HG03060 (cell line): Measurements from ENCODE around the gene GJC1.

Experiments used
- ATAC-seq: cut with Tn5 transposase; IDR thresholded peaks from one replicate; pipeline ENCODE4 v1.9.1; 2021; ENCODE audit warnings: low read depth, moderate number of reproducible peaks; ENCODE audit not compliant: unreplicated experiment

GJC1 gene

DNA sequence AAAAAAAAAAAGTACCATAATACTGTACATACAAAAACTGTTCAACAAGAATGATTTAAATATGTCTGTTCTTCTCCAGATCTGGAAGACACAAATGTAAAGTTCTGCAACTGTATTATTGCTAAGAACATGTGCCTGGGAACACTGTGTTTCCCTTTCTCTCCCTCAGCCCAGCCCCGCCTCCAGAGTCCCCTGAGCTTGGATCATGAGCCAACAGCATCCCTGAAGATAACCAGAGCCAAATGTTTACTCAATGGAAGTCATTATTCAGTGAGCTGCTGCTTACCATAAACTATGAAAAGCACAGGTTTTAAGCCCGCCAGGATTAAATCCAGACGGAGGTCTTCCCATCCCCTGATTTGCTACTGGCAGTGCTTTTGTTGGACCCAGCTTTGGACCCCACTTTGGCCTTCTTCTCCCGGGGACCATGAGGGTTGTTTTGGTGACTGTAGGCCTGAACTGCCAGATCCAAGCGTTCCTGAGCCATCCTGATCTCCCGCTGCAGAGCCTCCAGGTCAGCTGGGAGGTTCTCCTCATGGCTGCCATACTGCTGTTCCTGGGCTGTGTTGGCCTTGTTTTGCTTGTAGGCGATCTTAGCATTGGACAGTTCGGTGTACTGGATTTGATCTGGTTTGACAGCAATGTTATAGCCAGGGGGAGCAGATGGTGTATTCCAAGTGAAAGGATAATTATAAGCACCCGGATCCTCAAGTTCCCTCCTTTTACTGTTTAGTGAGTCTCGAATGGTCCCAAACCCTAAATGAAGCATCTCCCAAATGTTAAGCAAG, 25.6 kb downstream of the GJC1 start:
- no peak for ATAC-seq

DNA sequence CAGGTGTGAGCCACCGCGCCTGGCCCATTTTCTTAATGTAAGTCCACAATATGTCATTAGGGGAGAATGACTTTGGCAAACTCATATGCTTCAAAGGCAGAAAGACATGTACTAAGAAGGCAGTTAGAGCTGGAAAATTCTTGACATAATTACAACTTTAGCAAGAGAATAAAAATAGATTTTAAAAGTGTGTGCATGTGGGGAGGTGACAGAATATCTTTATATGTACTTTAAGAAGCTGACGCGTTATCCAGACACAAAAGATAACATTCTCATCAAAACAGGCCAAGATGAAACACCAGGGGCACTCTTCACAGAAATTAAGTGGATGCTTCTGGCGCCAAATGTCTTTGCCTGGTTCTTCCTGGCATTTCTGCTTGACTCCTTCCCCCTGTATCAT, 28.2 kb downstream of the GJC1 start:
- ATAC-seq = no peak

DNA sequence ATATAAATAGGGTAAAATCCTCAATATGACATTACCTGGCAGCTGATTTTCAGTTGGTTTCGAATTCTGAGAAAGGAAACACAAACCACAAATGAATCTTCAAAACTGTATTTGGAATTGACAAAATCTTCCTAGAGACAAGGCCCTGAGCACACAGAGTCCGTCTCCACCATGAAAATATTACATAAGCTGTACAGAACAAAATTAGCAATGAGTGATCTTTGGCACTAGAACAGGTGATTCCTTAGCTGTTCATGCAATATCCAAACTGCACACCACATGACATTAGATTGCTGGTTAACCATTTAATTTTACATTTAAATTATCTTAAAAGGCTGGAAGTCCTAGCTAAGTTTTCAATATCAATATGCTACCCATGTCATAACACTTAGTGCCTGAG, 31.7 kb downstream of the GJC1 start:
- ATAC-seq = no peak

DNA sequence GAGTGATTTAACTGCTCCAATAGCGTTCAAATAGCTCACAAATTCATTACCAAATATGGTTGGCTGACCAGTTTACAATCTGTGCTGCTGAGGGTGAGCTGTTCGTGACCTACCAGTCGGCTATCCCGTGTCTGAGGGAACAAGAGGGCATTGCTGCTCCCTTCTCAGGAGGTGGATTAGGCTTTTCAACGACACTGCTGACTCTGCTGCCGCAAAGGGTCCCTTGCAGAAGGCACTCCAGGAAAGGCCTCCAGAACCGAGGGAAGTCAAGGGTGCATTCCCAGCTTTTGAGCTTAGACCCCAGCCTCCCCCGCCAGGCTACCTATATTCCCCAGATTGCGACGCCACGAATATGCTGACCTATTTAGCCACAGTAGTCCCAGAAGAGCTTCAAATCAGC, 32.3 kb downstream of the GJC1 start:
- no peak for ATAC-seq

DNA sequence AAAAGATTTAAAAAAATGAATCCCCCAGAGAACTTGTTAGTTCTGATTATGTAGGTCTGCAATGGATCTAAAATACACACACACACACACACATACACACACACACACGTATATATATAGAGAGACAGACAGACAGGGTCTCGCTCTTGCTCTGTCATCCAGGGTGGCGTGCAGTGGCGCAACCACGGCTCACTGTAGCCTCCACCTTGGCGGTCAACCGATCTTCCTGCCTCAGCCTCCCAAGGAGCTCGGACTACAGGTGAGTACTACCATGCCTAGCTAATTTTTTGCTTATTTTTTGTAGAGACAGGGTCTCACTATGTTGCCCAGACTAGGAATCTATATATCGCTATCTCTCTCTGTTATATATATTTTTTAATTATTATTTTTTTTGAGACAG, 33.4 kb downstream of the GJC1 start:
- no peak for ATAC-seq

DNA sequence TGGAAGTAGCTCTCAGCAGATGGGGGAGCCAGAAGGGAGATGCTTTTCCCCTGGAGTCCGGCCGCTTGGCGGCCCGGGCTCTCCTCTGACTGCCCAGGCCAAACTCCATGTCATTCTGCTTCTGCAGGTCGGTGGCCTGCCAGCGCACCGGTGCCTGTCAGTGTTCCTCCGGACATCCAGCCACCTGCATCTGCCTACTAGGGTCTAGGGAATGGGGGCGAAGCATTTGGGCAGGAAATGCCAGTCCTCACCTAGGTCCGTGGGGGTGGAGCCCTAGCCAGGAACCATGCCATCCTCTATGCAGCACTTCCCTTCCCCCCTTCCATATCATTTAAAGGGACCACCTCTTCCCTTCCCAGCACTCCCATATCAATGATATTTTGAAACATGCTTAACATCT, 34.2 kb downstream of the GJC1 start:
- no peak for ATAC-seq

DNA sequence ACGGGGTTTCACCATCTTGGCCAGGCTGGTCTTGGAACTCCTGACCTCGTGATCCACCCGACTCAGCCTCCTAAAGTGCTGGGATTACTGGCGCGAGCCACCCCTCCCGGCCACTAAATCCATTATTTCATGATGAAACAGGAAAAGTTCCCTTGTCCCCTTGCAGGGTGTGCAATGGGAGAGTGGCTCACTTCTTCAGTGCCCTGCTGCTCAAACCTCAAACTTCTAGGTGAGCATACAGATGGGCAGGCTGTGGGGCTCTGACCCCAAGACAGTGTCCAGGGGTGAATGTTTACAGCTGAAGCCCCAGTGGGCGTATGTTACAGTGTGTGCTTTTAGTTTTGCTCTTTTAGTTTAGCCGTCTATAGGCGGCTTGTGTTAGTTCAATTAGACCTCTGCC, 34.7 kb downstream of the GJC1 start:
- ATAC-seq = no peak

DNA sequence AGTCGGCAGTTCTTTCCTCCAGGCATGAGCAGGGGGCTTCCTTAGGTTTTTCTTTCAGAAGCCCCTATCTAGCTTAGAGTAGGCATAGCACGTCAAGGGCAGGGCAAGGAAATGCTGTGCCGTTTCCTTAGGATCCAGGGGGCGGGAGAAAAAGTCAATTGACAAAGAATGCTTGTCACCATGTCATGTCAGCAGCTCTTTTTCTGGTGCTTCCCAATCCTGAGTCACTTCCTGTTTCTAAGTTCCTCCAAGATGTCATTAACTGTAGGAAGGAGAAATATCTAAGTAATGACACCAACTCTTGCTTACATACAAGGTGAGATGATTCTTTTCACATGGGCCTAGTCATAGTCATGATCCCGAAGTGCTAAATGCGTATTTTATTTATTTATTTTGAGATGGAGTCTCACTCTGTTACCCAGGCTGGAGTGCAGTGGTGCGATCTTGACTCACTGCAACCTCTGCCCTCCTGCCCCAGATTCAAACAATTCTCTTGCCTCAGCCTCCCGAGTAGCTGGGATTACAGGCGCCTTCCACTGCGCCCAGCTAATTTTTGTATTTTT, 35.2 kb downstream of the GJC1 start:
- no peak for ATAC-seq

DNA sequence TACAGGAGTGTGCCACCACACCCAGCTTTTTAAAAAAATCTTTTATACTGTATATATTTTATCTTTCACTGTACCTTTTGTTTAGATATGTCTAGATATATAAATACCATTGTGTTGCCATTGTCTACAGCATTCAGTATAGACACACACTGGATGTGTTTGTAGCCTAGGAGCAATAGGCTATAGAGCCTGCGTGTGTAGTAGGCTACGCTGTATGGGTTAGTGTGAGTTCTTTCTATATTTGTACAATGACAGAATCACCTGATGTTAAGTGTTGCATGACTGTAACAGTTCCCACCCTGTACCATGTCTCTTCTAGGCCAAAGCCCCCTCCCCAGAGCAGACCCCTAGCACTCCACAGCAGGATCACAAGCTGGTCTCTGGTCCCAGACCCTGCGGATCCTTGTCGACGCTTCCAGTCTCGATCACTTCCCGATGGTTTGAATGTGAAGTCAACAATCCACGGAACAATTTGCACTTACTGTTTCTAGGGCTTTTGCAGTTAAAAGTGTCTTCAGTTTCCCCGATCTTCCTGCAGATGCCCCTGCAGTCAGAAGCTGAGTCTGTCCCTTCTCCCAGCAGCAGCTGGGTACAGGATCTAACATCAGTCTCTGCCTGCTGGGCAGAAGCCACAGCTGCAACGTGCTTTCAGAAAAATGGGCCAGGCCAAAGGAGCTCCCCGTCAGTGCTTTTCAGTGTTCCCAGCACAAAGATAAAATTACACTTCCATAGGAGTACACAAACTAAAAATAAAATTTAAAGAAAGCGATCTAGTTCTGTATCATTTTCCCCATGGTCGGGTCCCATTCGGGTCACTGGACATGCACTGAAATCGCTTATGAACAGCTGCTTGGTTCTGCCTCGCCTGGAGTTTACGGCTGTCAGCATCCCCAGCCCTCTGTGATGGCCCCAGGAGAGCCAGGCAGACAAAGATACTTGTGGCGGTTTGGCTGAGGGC, 35.9 kb downstream of the GJC1 start:
- ATAC-seq = no peak

DNA sequence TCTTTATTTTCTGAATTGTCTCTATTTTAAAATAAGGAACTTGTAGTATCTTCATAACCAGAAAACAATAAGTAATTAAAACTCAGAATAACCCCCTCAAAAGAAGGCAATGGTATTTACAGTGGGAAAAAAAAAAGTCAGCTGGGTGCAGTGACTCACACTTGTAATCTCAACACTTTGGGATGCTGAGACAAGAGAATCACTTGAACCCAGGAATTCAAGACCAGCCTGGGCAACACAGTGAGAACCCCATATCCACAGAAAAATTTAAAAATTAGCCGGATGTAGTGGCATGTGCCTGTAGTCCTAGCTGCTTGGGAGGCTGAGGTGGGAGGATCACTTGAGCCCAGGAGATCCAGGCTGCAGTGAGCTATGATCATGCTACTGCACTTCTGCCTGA, 37.8 kb downstream of the GJC1 start:
- no peak for ATAC-seq

DNA sequence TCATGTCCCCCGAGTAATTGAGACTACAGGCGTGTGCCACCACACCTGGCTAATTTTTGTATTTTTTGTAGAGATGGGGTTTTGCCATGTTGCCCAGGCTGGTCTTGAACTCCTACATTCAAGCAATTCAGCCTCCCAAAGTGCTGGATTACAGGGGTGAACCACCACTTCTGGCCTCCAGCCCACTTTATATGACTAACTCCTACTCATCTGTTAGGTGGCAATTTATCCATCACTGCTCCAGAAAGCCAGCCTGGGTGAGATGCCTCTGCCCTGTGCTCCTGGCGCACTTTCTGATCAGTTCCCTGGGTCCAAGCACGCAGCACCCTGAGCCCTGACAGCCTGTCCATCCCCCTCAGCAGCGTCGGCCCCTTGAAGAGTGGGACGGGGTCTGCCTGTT, 41.9 kb downstream of the GJC1 start:
- no peak for ATAC-seq

DNA sequence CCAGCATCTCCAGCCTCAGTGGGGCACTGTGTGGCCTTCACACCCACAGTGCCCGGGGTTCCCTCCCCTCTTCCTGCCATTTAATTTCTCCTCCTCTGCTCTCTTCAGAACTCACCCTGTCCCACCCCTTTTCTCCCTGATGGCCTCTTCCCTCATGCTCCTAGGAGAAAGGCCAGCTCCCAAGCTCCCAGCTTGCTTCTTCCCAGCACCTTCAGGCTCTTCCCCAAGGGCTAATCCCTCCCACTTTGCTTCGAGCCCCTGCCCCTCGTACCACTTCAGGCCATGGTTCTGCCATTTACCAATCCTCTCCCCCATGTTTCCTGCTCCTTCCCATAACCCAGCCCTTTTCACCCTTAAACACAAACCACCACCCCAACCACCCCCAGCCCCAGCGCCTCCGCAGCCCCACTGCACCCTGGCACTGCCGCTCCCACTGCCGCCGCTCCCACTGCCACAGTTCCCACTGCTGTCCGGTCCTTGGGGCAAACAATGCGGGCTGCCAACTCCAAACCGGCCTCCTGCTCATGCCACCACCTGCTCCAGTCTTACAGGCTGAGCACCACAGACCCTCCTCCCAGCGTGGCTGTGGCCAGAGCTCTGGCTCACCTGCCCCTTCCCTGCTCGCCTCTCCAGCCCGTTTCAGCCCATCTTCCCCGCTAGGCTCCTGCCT, 42.7 kb downstream of the GJC1 start:
- ATAC-seq = no peak

DNA sequence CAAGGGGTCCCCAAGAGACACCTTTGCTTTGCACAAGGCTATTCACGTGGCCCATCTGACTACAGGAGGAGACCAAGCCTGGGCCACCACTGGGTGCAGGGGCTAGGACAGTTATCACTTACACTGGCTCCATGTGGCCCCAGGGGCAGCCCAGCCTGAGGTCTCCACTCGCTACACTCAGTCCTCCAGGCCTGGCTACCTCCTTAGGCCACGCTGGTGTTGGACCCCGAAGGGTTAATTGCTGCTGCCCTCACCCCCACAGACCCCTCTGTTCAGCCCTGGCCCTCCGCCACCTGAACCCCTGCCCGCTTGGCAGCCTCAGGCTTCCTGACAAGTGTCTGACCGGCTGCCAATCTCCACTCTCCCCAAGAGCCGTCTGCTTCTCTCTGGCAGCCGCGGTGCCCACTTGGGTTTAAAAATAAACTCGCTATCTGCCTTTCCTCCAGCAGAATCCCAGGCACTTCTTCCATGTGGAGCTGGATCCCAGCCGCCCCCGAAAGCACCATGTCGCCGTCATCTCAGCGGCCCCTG, 43.5 kb downstream of the GJC1 start:
- ATAC-seq = no peak

DNA sequence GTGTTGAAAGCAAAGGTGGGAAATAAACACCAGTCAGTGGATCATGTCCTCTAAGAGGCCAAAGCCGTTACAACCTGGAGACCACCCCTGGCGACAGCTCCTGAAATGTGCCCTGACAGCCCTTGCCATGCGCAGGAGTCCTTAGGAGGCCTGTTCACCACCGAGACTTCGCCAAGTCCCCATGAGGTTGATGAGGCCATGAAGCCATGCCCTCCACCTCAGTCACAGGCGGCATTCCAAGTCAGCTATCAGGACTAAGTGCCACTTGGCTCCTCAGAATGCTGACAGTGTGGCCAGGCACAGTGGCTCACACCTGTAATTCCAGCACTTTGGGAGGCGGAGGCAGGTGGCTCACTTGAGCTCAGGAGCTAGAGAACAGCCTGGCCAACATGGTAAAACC, 44.2 kb downstream of the GJC1 start:
- ATAC-seq = no peak

DNA sequence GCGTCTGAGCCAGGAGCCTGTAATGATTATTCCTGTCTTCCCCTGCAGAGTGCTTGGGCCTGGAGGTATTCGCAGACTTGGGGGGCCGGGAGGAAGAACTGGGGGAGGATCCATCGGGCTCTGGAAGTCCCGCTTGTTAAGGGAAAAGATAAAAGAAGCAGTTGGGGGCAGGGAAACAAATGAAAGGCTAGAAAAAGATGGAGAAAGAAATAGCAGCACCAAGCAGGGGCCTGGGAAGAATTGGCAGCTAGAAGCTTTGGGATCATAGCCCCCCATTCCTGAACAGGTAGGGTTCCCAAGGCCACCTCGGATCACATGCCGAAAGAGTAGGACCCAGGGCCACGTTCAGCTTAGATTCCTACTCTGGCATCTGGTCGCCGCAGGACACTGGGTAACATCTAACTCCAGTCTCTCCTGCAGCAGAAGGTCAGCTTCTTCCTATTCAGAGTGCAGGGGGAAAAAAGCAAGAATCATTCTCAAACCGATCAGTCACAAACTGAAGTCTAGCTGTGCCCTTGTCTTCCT, 47.7 kb downstream of the GJC1 start:
- ATAC-seq = no peak

DNA sequence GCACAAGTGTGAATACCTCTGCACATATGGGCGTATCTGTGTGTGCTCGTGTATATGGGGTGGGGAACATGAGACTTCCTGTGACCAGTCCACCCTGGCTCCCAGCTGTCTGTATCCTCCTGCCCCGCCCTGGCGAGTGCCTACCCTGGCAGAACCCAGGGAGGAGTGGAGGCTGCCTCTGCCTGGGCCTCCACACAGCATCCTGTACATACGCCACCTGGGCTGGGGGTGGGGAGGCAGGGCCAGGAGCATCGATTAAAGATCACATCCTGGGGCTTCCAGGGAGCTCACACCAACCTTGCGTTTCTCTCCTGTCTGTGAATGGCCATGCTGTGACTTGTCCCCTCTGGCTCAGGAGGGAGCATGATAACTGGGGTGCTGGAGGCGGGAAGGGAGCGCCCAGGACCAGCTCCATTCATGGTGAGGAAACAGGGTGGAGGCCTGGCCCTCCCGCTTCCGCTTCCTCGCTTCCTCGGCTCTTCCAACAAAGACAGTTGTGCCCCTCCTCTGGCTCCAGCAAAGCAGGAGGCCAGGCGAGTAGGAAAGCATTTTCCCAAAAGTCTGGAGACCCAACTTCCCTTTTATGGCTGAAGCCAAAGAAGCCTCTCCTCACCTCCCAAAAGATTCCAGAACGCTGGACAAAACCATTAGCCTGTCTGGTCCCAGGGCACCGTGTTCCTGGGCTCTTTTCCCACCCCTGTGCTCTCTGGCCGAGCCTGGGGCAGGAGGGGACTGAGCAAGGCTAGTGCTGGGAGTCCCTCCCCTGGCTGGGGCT, 48.3 kb downstream of the GJC1 start:
- no peak for ATAC-seq

DNA sequence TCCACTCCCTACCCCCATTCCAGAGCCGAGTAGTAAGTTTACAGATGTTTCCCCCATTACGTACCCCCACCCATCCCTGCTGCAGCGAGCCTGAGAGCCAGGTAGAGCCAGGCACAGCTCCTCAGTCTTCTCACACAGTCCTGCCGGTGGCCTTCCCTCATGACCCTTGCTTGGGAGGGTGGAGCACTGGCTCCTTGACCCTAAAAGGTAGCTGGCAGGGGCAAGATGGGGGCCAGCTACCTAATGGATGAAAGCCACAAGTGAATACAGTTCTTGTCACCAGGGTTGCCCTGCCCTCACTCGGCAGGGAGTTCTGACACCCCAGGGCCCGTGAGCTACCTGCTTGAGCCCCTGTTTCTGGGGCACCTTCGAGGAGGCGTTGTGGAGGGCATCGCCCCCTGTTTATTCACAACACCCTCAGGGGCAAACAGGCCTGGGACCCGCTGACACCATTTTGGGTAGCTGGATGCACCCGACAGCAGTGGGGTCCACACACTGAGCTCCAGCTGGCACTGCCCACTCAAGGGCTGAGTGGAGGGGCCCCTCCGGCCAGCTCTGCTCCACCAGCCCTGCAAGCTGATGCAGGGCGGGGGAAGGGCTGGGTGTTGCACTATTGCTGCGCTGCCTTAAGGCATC, 49.1 kb downstream of the GJC1 start:
- ATAC-seq = no peak

DNA sequence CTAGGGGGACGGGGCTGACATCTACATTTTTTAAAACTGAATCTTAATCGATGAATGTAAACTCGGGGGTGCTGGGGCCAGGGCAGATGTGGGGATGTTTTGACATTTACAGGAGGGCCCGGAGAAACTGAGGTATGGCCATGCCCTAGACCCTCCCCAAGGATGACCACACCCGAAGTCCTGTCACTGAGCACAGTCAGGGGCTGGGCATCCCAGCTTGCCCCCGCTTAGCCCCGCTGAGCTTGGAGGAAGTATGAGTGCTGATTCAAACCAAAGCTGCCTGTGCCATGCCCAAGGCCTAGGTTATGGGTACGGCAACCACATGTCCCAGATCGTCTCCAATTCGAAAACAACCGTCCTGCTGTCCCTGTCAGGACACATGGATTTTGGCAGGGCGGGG, 49.9 kb downstream of the GJC1 start:
- no peak for ATAC-seq
